ENCODE measurements around the gene EDN2.

GRCh38 chr1:41507110-41507720, 22.7 kb upstream of the EDN2 start:
- TF ChIP-seq, protein P1, sequence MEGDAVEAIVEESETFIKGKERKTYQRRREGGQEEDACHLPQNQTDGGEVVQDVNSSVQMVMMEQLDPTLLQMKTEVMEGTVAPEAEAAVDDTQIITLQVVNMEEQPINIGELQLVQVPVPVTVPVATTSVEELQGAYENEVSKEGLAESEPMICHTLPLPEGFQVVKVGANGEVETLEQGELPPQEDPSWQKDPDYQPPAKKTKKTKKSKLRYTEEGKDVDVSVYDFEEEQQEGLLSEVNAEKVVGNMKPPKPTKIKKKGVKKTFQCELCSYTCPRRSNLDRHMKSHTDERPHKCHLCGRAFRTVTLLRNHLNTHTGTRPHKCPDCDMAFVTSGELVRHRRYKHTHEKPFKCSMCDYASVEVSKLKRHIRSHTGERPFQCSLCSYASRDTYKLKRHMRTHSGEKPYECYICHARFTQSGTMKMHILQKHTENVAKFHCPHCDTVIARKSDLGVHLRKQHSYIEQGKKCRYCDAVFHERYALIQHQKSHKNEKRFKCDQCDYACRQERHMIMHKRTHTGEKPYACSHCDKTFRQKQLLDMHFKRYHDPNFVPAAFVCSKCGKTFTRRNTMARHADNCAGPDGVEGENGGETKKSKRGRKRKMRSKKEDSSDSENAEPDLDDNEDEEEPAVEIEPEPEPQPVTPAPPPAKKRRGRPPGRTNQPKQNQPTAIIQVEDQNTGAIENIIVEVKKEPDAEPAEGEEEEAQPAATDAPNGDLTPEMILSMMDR (IDR thresholded peaks at IDR 0.05) = no peak
- TF ChIP-seq POLR2A (IDR thresholded peaks at IDR 0.05) = no peak
- TF ChIP-seq EP300 (IDR thresholded peaks at IDR 0.05) = no peak

Data from ovary (tissue), 3 donors.